HCT116 (cell line): Measurements from ENCODE around the gene FOXK2. TPM values are rescaled to one million over a fixed set of nuclear protein-coding genes. Genes with fewer than 3 reads are reported as not detected.

ENCODE experiments used
- ATAC-seq: fragments of 200-7000 bp; cut with Tn5 transposase; 2 replicates; pipeline ENCODE4 v1.9.1; 2020; ENCODE audit warnings: mild to moderate bottlenecking, moderate library complexity
- BruUV-seq: library from RNA; stranded (reverse); fragments of 400-500 nt; replicated peaks from 2 replicates; lab custom pipeline; 2021; lab: Mats Ljungman, UMichigan
- CTCF ChIA-PET: fragments of 300-600 bp; sonication (Branson Sonifier 250); formaldehyde crosslinking; loops from one replicate; lab custom pipeline; 2021; ENCODE audit warnings: antibody characterized with exemption; lab: Charles Lee
- POLR2A ChIA-PET: fragments of 300-600, 350-600 bp; sonication (Branson Sonifier 250); formaldehyde crosslinking; loops from one replicate; lab custom pipeline; 2021; ENCODE audit warnings: antibody characterized with exemption; lab: Charles Lee
- RAD21 ChIA-PET, 2 experiments: fragments of 300-600 bp; sonication (Branson Sonifier 250); formaldehyde crosslinking; loops; one replicate each; lab custom pipeline; 2023; ENCODE audit warnings: low total read pairs in 2 of 2; ENCODE audit not compliant: uncharacterized antibody in 2 of 2, unreplicated experiment in 2 of 2, low non-redundant PET in 1 of 2; lab: Charles Lee
- DNase-seq: peaks from one replicate; pipeline ENCODE4 v3.0.0-alpha.2; 2010; ENCODE audit warnings: low read depth, low spot score
- H2AFZ ChIP-seq: fragments of 200-600 bp; shearing (Covaris generic), sonication (generic); 2 replicates; pipeline ENCODE4 v1.6.1; 2017; ENCODE audit warnings: low read depth, mixed run types, mixed read lengths, antibody characterized with exemption, low read length; ENCODE audit not compliant: poor library complexity, severe bottlenecking
- H3K27ac ChIP-seq: 2 replicates; pipeline ENCODE4 v1.5.1; 2012; ENCODE audit warnings: low read depth, low read length
- H3K27me3 ChIP-seq: fragments of 200-600 bp; sonication (generic); 2 replicates; pipeline ENCODE4 v1.6.1; 2016; ENCODE audit warnings: mixed run types, low read length, mixed read lengths; ENCODE audit not compliant: insufficient read depth
- H3K36me3 ChIP-seq, 2 experiments: fragments of 200-500 bp in 1 of 2; fragments of 200-600 bp in 1 of 2; sonication (Bioruptor generic) in 1 of 2; sonication (generic) in 1 of 2; 2 replicates each; pipeline versions ENCODE4 v1.5.1 to v1.6.1; 2014 to 2016; ENCODE audit warnings: low read length in 2 of 2, inconsistent platforms in 1 of 2, mixed read lengths in 1 of 2, mixed run types in 1 of 2; ENCODE audit not compliant: insufficient read depth in 2 of 2, control insufficient read depth in 1 of 2
- H3K4me1 ChIP-seq, 2 experiments: fragments of 200-600 bp in 1 of 2; sonication (generic) in 1 of 2; 2 replicates each; pipeline versions ENCODE4 v1.5.1 to v1.6.1; 2012 to 2017; ENCODE audit warnings: low read length in 2 of 2, inconsistent platforms in 1 of 2, mild to moderate bottlenecking in 1 of 2, mixed read lengths in 1 of 2, mixed run types in 1 of 2, moderate library complexity in 1 of 2; ENCODE audit not compliant: insufficient read depth in 2 of 2, control insufficient read depth in 1 of 2
- H3K4me2 ChIP-seq: fragments of 200-600 bp; sonication (generic); 2 replicates; pipeline ENCODE4 v1.6.1; 2017; ENCODE audit warnings: mixed run types, low read length, mixed read lengths
- H3K4me3 ChIP-seq, 2 experiments: fragments of 200-600 bp in 1 of 2; sonication (generic) in 1 of 2; replicated peaks in 1 of 2; 2 replicates each; pipeline ENCODE4 v1.5.1; 2011 to 2016; ENCODE audit warnings: low read length in 2 of 2, control low read depth in 1 of 2, low read depth in 1 of 2, mild to moderate bottlenecking in 1 of 2, mixed read lengths in 1 of 2, mixed run types in 1 of 2
- H3K79me2 ChIP-seq: fragments of 200-600 bp; sonication (generic); 2 replicates; pipeline ENCODE4 v1.6.1; 2017; ENCODE audit warnings: mild to moderate bottlenecking, mixed run types, low read length, moderate library complexity, mixed read lengths; ENCODE audit not compliant: insufficient read depth
- H3K9ac ChIP-seq: fragments of 200-600 bp; sonication (generic); 2 replicates; pipeline ENCODE4 v1.6.1; 2016; ENCODE audit warnings: low read length, mixed read lengths
- H3K9me2 ChIP-seq: fragments of 200-600 bp; sonication (generic), shearing (Covaris generic); 2 replicates; pipeline ENCODE4 v1.6.1; 2017; ENCODE audit warnings: mixed run types, mild to moderate bottlenecking, moderate library complexity; ENCODE audit not compliant: insufficient read depth
- H3K9me3 ChIP-seq, 2 experiments: fragments of 200-500 bp in 1 of 2; fragments of 200-600 bp in 1 of 2; sonication (Bioruptor generic) in 1 of 2; sonication (generic) in 1 of 2; 2 replicates each; pipeline ENCODE4 v1.6.1; 2014 to 2017; ENCODE audit warnings: low read length in 2 of 2, mixed read lengths in 2 of 2, inconsistent platforms in 1 of 2, low read depth in 1 of 2, mild to moderate bottlenecking in 1 of 2, mixed run types in 1 of 2, moderate library complexity in 1 of 2; ENCODE audit not compliant: control insufficient read depth in 1 of 2, insufficient read depth in 1 of 2
- H4K20me1 ChIP-seq: fragments of 200-600 bp; sonication (generic), shearing (Covaris generic); 2 replicates; pipeline ENCODE4 v1.6.1; 2017; ENCODE audit warnings: mixed run types, mild to moderate bottlenecking, moderate library complexity; ENCODE audit not compliant: insufficient read depth
- CEBPB ChIP-seq: IDR thresholded peaks from 2 replicates; pipeline ENCODE4 v1.6.1; 2012; ENCODE audit warnings: low read depth
- CTCF ChIP-seq, 3 experiments: fragments of 200-600 bp in 1 of 3; sonication (generic) in 1 of 3; IDR thresholded peaks in 2 of 3; conservative IDR thresholded peaks in 1 of 3; 2 replicates each; pipeline ENCODE4 v1.5.1; 2012 to 2017; ENCODE audit warnings: low read depth in 2 of 3, low read length in 2 of 3, antibody characterized with exemption in 1 of 3, borderline replicate concordance in 1 of 3, control low read depth in 1 of 3, mild to moderate bottlenecking in 1 of 3, mixed read lengths in 1 of 3, mixed run types in 1 of 3, moderate library complexity in 1 of 3; ENCODE audit not compliant: insufficient read depth in 1 of 3
- ELF1 ChIP-seq: IDR thresholded peaks from 2 replicates; pipeline ENCODE4 v1.6.1; 2012; ENCODE audit warnings: low read depth, borderline replicate concordance
- JUND ChIP-seq: IDR thresholded peaks from 2 replicates; pipeline ENCODE4 v1.6.1; 2012
- MAX ChIP-seq: IDR thresholded peaks from 2 replicates; pipeline ENCODE4 v1.6.1; 2012
- POLR2A ChIP-seq: IDR thresholded peaks from 2 replicates; pipeline ENCODE4 v1.7.0; 2011; ENCODE audit warnings: borderline replicate concordance; ENCODE audit not compliant: insufficient read depth, insufficient read length; ENCODE audit errors: extremely low read depth
- REST ChIP-seq: IDR thresholded peaks from 2 replicates; pipeline ENCODE4 v1.6.1; 2012; ENCODE audit warnings: low read depth
- SRF ChIP-seq: IDR thresholded peaks from 2 replicates; pipeline ENCODE4 v1.6.1; 2012; ENCODE audit warnings: low read depth
- YY1 ChIP-seq: IDR thresholded peaks from 2 replicates; pipeline ENCODE4 v1.6.1; 2011; ENCODE audit warnings: low read length, low read depth, moderate library complexity, mild to moderate bottlenecking; ENCODE audit not compliant: insufficient replicate concordance; ENCODE audit errors: extremely low read depth
- ZFX ChIP-seq: fragments of 450-650 bp; IDR thresholded peaks from 2 replicates; pipeline ENCODE4 v1.6.1; 2017
- ZNF274 ChIP-seq: fragments of 200-500 bp; sonication (Bioruptor generic); IDR thresholded peaks from 2 replicates; pipeline ENCODE4 v1.6.1; 2014; ENCODE audit warnings: mild to moderate bottlenecking, low read depth, low read length, inconsistent platforms
- intact Hi-C: fragments of 100-400 bp; cut with micrococcal nuclease; formaldehyde crosslinking; loops from 2 replicates; pipeline ENCODE4 v1.10.0; 2022
- total RNA-seq: library from RNA; stranded (reverse); gene quantifications from one replicate; pipeline ENCODE4 v1.2.1, GENCODE V29; 2021; ENCODE audit not compliant: unreplicated experiment

The FOXK2 gene
- total RNA-seq, 1 experiment from 2014 or later, result 122 TPM

GRCh38 chr17:82519971-82520903 is 705 bp downstream of the FOXK2 start:
- intact Hi-C loops, result no loop called here
- Histone ChIP-seq H3K27me3 (no peaks in the 10 kb centered on the region), H3K9me3 (no peaks in the 10 kb centered on the region; a peak in 1 of 4 replicates), H3K36me3 (no peaks in the 10 kb centered on the region; a peak in 1 of 4 replicates), H3K4me1 (peaks cover 7 to 41% of the 10 kb centered on the region in 2 experiments), H3K27ac (peak overlapping the region; percentile 96), H4K20me1 (peaks cover 27% of the 10 kb centered on the region; the same call in 1 of the 2 replicates), H3K4me3 (peak overlapping the region; percentile 71 to 96), H3K9ac (peak overlapping the region; percentile 74), H3K4me2 (peak overlapping the region; percentile 92), H3K79me2 (peaks cover 54% of the 10 kb centered on the region), H3K9me2 (no peaks in the 10 kb centered on the region), H2AFZ (no peak overlapping the region)
- ATAC-seq (peak; percentile 30), DNase-seq (no peak)
- ChIA-PET POLR2A (interaction anchor here (0.6 to 1.9 kb wide), 5 partner anchors 17 to 227 kb away, joined by 3 to 5 read pairs (median 3); no protein-coding TSS in a partner anchor), CTCF (interaction anchor here (1.1 kb wide), 1 partner anchor 34 kb away, joined by 3 read pairs; no protein-coding TSS in a partner anchor), RAD21 (no interaction called here)
- BruUV-seq, result no TSS peak
- TF ChIP-seq CTCF (IDR thresholded peaks at IDR 0.05 in 2 of 3, conservative IDR thresholded peaks at IDR 0.05 in 1 of 3; ENCODE audit: borderline replicate concordance in 1 of 3, insufficient read depth in 1 of 3, low read depth in 2 of 3, low read length in 2 of 3) (no peak), JUND (no peak), MAX (no peak), CEBPB (no peak), REST (no peak), YY1 (peak; percentile 9), POLR2A (no peak), ELF1 (no peak), ZNF274 (no peak), SRF (no peak), ZFX (peak; percentile 64; the same call in 1 of the 2 replicates)
